HepG2 (cell line): ENCODE measurements around the gene ACSM2A. TPM values are rescaled to one million over a fixed set of nuclear protein-coding genes. Genes with fewer than 3 reads are reported as not detected.

Experiments used
- ARNT2 ChIP-seq: sonication (generic); formaldehyde crosslinking; IDR thresholded peaks from 2 replicates; pipeline ENCODE4 v1.8.0; 2022; ENCODE audit warnings: mild to moderate bottlenecking, low read depth, missing genetic modification reagents, moderate library complexity
- HES4 ChIP-seq: sonication (generic); formaldehyde crosslinking; IDR thresholded peaks from 2 replicates; pipeline ENCODE4 v1.9.0; 2021; ENCODE audit warnings: mild to moderate bottlenecking, missing genetic modification reagents, borderline replicate concordance
- IRF2 ChIP-seq: IDR thresholded peaks from 2 replicates; pipeline ENCODE4 v1.6.1; 2018; ENCODE audit warnings: missing genetic modification reagents, missing compliant biosample characterization
- NFRKB ChIP-seq: fragments of 450-650 bp; IDR thresholded peaks from 2 replicates; pipeline ENCODE4 v1.6.1; 2017
- POLR2A ChIP-seq, 2 experiments: IDR thresholded peaks; 2 replicates each; pipeline ENCODE4 v1.6.1; 2011; ENCODE audit warnings: low read depth in 2 of 2, low read length in 2 of 2, mild to moderate bottlenecking in 1 of 2, moderate library complexity in 1 of 2; ENCODE audit not compliant: insufficient read depth in 1 of 2
- POLR2AphosphoS5 ChIP-seq: IDR thresholded peaks from 2 replicates; pipeline ENCODE4 v1.6.1; 2012; ENCODE audit warnings: low read depth, low read length
- SMAD1 ChIP-seq: sonication (generic); formaldehyde crosslinking; IDR thresholded peaks from 2 replicates; pipeline ENCODE4 v1.4.0; 2020; ENCODE audit warnings: missing genetic modification reagents, low read depth, mild to moderate bottlenecking, borderline replicate concordance
- SP140L ChIP-seq: sonication (generic); formaldehyde crosslinking; IDR thresholded peaks from 2 replicates; pipeline ENCODE4 v1.4.0; 2020; ENCODE audit warnings: missing genetic modification reagents, borderline replicate concordance
- SP2 ChIP-seq: sonication (generic); formaldehyde crosslinking; IDR thresholded peaks from 2 replicates; pipeline ENCODE4 v1.5.1; 2020; ENCODE audit warnings: mild to moderate bottlenecking, missing genetic modification reagents
- XBP1 ChIP-seq: sonication (generic); formaldehyde crosslinking; IDR thresholded peaks from 2 replicates; pipeline ENCODE4 v1.5.0; 2020; ENCODE audit warnings: missing genetic modification reagents
- ZNF207 ChIP-seq: fragments of 450-650 bp; IDR thresholded peaks from 2 replicates; pipeline ENCODE4 v1.6.1; 2016; ENCODE audit warnings: antibody characterized with exemption, borderline replicate concordance
- ZNF558 ChIP-seq: sonication (generic); formaldehyde crosslinking; IDR thresholded peaks from 2 replicates; pipeline ENCODE4 v1.9.0; 2022; ENCODE audit warnings: mild to moderate bottlenecking, missing genetic modification reagents, borderline replicate concordance
- ZNF564 ChIP-seq: sonication (generic); formaldehyde crosslinking; IDR thresholded peaks from 2 replicates; pipeline ENCODE4 v1.8.1; 2023; ENCODE audit warnings: mild to moderate bottlenecking, missing genetic modification reagents
- ZNF616 ChIP-seq: sonication (generic); formaldehyde crosslinking; IDR thresholded peaks from 2 replicates; pipeline ENCODE4 v1.5.0; 2020; ENCODE audit warnings: low read depth, mild to moderate bottlenecking, missing genetic modification reagents
- ZNF761 ChIP-seq: sonication (generic); formaldehyde crosslinking; conservative IDR thresholded peaks from 2 replicates; pipeline ENCODE4 v1.4.0; 2020; ENCODE audit warnings: mild to moderate bottlenecking, missing genetic modification reagents
- ZNF781 ChIP-seq: sonication (generic); formaldehyde crosslinking; IDR thresholded peaks from 2 replicates; pipeline ENCODE4 v1.5.1; 2020; ENCODE audit warnings: borderline replicate concordance, mild to moderate bottlenecking, missing genetic modification reagents; ENCODE audit errors: not compliant biosample characterization
- polyA plus RNA-seq, 8 experiments: library from polyadenylated mRNA; depleted of rRNA in 3 of 8; stranded (reverse) in 7 of 8; unstranded in 1 of 8; fragments of >200 nt; fragmentation: Illumina TruSeq in 4 of 8; extraction: Trizol in 4 of 8; gene quantifications; 2 replicates each; pipeline versions ENCODE4 v1.2.1 to v1.2.3, GENCODE V29; 2011 to 2016; ENCODE audit warnings: low read depth in 4 of 8, missing spikeins in 1 of 8, mixed read lengths in 1 of 8; ENCODE audit not compliant: insufficient read depth in 1 of 8
- total RNA-seq, 5 experiments: library from RNA; depleted of rRNA; stranded (reverse); fragments of >200 nt; fragmentation: Illumina TruSeq; extraction: Trizol; gene quantifications; 2 replicates each; pipeline ENCODE4 v1.2.3, GENCODE V29; 2016; ENCODE audit warnings: low read depth in 1 of 5
- TF ChIP-seq, protein P1 (sequence below): sonication (generic); formaldehyde crosslinking; IDR thresholded peaks from 2 replicates; pipeline ENCODE4 v1.8.1; 2022; ENCODE audit warnings: low read depth, mild to moderate bottlenecking, missing genetic modification reagents
- TF ChIP-seq, protein P2 (sequence below): sonication (generic); formaldehyde crosslinking; IDR thresholded peaks from 2 replicates; pipeline ENCODE4 v1.8.0; 2022; ENCODE audit warnings: missing genetic modification reagents, mild to moderate bottlenecking, moderate library complexity, borderline replicate concordance
- TF ChIP-seq, protein P3 (sequence below): IDR thresholded peaks from 2 replicates; pipeline ENCODE4 v1.6.1; 2016; ENCODE audit warnings: low read depth, missing genetic modification reagents, missing compliant biosample characterization
- TF ChIP-seq, protein P4 (sequence below): sonication (generic); formaldehyde crosslinking; IDR thresholded peaks from 2 replicates; pipeline ENCODE4 v1.4.0; 2020; ENCODE audit warnings: mild to moderate bottlenecking, missing genetic modification reagents

Gene ACSM2A
- total and polyA plus RNA-seq, 2 of the 13 experiments (the other 11 are each of a cell fraction or from before 2014, with no cell fraction given), result 11.4 to 16.3 TPM

DNA sequence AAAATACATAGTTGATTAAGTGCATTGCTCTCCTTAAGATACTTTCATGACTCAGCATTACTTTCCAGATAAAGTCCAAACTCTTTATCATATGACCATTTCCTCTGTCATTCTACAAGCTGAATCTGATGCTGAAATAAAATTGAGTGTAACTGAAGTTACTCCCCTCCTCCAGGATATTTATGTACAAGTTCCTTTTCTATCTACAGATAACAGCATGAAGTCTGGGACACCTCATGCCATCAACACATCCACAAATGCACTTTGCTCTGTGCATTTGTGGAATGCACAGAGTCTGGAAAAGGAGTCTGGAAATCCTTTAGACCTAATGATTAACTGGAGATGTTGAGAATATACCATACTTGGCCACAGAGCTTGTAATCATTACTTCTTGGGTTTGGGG is 64.4 kb downstream of the ACSM2A start (continued):
- TF ChIP-seq, protein P1, sequence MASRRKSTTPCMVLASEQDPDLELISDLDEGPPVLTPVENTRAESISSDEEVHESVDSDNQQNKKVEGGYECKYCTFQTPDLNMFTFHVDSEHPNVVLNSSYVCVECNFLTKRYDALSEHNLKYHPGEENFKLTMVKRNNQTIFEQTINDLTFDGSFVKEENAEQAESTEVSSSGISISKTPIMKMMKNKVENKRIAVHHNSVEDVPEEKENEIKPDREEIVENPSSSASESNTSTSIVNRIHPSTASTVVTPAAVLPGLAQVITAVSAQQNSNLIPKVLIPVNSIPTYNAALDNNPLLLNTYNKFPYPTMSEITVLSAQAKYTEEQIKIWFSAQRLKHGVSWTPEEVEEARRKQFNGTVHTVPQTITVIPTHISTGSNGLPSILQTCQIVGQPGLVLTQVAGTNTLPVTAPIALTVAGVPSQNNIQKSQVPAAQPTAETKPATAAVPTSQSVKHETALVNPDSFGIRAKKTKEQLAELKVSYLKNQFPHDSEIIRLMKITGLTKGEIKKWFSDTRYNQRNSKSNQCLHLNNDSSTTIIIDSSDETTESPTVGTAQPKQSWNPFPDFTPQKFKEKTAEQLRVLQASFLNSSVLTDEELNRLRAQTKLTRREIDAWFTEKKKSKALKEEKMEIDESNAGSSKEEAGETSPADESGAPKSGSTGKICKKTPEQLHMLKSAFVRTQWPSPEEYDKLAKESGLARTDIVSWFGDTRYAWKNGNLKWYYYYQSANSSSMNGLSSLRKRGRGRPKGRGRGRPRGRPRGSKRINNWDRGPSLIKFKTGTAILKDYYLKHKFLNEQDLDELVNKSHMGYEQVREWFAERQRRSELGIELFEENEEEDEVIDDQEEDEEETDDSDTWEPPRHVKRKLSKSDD, result no peak
- TF ChIP-seq XBP1 (no peak), ZNF761 (no peak), IRF2 (CRISPR knock-in tag) (0 out of 2 replicates have a peak, but pooled peaks have one; percentile 35), POLR2AphosphoS5 (no peak), ZNF207 (no peak), ZNF781 (CRISPR knock-in tag) (no peak), ZNF616 (no peak), NFRKB (no peak), SMAD1 (CRISPR knock-in tag) (no peak), POLR2A (IDR thresholded peaks at IDR 0.05; ENCODE audit: insufficient read depth in 1 of 2, low read depth in 2 of 2, low read length in 2 of 2) (no peak), SP2 (CRISPR knock-in tag) (no peak), SP140L (no peak), ARNT2 (no peak), HES4 (CRISPR knock-in tag) (no peak), ZNF558 (CRISPR knock-in tag) (no peak), ZNF564 (CRISPR knock-in tag) (no peak)
- TF ChIP-seq, protein P2, sequence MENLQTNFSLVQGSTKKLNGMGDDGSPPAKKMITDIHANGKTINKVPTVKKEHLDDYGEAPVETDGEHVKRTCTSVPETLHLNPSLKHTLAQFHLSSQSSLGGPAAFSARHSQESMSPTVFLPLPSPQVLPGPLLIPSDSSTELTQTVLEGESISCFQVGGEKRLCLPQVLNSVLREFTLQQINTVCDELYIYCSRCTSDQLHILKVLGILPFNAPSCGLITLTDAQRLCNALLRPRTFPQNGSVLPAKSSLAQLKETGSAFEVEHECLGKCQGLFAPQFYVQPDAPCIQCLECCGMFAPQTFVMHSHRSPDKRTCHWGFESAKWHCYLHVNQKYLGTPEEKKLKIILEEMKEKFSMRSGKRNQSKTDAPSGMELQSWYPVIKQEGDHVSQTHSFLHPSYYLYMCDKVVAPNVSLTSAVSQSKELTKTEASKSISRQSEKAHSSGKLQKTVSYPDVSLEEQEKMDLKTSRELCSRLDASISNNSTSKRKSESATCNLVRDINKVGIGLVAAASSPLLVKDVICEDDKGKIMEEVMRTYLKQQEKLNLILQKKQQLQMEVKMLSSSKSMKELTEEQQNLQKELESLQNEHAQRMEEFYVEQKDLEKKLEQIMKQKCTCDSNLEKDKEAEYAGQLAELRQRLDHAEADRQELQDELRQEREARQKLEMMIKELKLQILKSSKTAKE (CRISPR knock-in tag), result no peak
- TF ChIP-seq, protein P3, sequence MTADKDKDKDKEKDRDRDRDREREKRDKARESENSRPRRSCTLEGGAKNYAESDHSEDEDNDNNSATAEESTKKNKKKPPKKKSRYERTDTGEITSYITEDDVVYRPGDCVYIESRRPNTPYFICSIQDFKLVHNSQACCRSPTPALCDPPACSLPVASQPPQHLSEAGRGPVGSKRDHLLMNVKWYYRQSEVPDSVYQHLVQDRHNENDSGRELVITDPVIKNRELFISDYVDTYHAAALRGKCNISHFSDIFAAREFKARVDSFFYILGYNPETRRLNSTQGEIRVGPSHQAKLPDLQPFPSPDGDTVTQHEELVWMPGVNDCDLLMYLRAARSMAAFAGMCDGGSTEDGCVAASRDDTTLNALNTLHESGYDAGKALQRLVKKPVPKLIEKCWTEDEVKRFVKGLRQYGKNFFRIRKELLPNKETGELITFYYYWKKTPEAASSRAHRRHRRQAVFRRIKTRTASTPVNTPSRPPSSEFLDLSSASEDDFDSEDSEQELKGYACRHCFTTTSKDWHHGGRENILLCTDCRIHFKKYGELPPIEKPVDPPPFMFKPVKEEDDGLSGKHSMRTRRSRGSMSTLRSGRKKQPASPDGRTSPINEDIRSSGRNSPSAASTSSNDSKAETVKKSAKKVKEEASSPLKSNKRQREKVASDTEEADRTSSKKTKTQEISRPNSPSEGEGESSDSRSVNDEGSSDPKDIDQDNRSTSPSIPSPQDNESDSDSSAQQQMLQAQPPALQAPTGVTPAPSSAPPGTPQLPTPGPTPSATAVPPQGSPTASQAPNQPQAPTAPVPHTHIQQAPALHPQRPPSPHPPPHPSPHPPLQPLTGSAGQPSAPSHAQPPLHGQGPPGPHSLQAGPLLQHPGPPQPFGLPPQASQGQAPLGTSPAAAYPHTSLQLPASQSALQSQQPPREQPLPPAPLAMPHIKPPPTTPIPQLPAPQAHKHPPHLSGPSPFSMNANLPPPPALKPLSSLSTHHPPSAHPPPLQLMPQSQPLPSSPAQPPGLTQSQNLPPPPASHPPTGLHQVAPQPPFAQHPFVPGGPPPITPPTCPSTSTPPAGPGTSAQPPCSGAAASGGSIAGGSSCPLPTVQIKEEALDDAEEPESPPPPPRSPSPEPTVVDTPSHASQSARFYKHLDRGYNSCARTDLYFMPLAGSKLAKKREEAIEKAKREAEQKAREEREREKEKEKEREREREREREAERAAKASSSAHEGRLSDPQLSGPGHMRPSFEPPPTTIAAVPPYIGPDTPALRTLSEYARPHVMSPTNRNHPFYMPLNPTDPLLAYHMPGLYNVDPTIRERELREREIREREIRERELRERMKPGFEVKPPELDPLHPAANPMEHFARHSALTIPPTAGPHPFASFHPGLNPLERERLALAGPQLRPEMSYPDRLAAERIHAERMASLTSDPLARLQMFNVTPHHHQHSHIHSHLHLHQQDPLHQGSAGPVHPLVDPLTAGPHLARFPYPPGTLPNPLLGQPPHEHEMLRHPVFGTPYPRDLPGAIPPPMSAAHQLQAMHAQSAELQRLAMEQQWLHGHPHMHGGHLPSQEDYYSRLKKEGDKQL (CRISPR knock-in tag), result no peak
- TF ChIP-seq, protein P4, sequence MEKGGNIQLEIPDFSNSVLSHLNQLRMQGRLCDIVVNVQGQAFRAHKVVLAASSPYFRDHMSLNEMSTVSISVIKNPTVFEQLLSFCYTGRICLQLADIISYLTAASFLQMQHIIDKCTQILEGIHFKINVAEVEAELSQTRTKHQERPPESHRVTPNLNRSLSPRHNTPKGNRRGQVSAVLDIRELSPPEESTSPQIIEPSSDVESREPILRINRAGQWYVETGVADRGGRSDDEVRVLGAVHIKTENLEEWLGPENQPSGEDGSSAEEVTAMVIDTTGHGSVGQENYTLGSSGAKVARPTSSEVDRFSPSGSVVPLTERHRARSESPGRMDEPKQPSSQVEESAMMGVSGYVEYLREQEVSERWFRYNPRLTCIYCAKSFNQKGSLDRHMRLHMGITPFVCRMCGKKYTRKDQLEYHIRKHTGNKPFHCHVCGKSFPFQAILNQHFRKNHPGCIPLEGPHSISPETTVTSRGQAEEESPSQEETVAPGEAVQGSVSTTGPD, result no peak
